Gastrocnemius medialis (tissue), 4 donors: ENCODE results near the gene GAA. TPM values are rescaled to one million over a fixed set of nuclear protein-coding genes. Genes with fewer than 3 reads are reported as not detected.

ENCODE experiments used
- ATAC-seq, 2 donors: fragments of 150-250 bp; one replicate each; pipeline ENCODE4 v1.9.1; 2016
- DNase-seq, 2 donors: peaks; one replicate each; pipeline ENCODE4 v3.0.0-alpha.2; 2019
- H3K27ac ChIP-seq, 4 donors: fragments of 200-600 bp; sonication (generic); 1 replicate in 1 of 4; 2 replicates in 3 of 4; pipeline ENCODE4 v1.5.1; 2016 to 2018; ENCODE audit warnings: mild to moderate bottlenecking in 2 of 4, moderate library complexity in 1 of 4
- H3K27me3 ChIP-seq, 3 donors: fragments of 200-600 bp; sonication (generic) in 2 of 3; 1 replicate in 1 of 3; 2 replicates in 2 of 3; pipeline versions ENCODE4 v1.5.1 to v1.6.0; 2016 to 2019; ENCODE audit warnings: mild to moderate bottlenecking in 1 of 3, moderate library complexity in 1 of 3
- H3K36me3 ChIP-seq, 2 donors: fragments of 200-600 bp; sonication (generic) in 1 of 2; one replicate each; pipeline ENCODE4 v1.5.1; 2017 to 2018
- H3K4me1 ChIP-seq, 2 donors: fragments of 200-600 bp; sonication (generic) in 1 of 2; one replicate each; pipeline ENCODE4 v1.5.1; 2016 to 2017; ENCODE audit warnings: mild to moderate bottlenecking in 2 of 2
- H3K4me3 ChIP-seq, 4 donors: fragments of 200-600 bp; sonication (generic) in 3 of 4; 1 replicate in 1 of 4; 2 replicates in 3 of 4; pipeline ENCODE4 v1.5.1; 2016 to 2019; ENCODE audit warnings: mild to moderate bottlenecking in 2 of 4
- H3K9me3 ChIP-seq, 3 donors: fragments of 200-600 bp; sonication (generic) in 2 of 3; 1 replicate in 1 of 3; 2 replicates in 2 of 3; pipeline ENCODE4 v1.5.1; 2016 to 2019
- CTCF ChIP-seq, 5 experiments: fragments of 450-650 bp in 3 of 5; fragments of 200-600 bp in 2 of 5; sonication (generic) in 2 of 5; IDR thresholded peaks in 4 of 5; conservative IDR thresholded peaks in 1 of 5; 1 replicate in 4 of 5; 2 replicates in 1 of 5; pipeline ENCODE4 v1.5.1; 2016 to 2019; ENCODE audit warnings: antibody characterized with exemption in 5 of 5, mild to moderate bottlenecking in 3 of 5, moderate library complexity in 3 of 5
- POLR2A ChIP-seq, 2 donors: fragments of 450-650 bp; IDR thresholded peaks; one replicate each; pipeline ENCODE4 v1.6.1; 2017; ENCODE audit warnings: antibody characterized with exemption in 2 of 2, mild to moderate bottlenecking in 2 of 2, moderate library complexity in 2 of 2
- in situ Hi-C, 4 donors: fragments of 200-750 bp; cut with MboI; loops; one replicate each; pipeline versions ENCODE4 v1.15.0 to v1.8.0; 2017; ENCODE audit warnings: low sequenced_read_pairs in 4 of 4
- intact Hi-C: fragments of 100-400 bp; cut with DNase I; formaldehyde crosslinking; loops from one replicate; pipeline ENCODE4 v1.15.1; 2023; ENCODE audit warnings: low total_unique reads
- total RNA-seq, 4 donors: library from RNA; depleted of rRNA; stranded (reverse); fragments of >200 nt; gene quantifications; one replicate each; pipeline versions ENCODE4 v1.1.0 to v1.2.3, GENCODE V29; 2016

Gene GAA
- total RNA-seq, 4 donors from 2014 or later: 39.2 to 72.3 (median 70.1) TPM

GRCh38 chr17:80124351-80124981 is 23.1 kb downstream of the GAA start:
- H3K36me3 ChIP-seq: no peaks in the 10 kb centered on the region
- DNase-seq (no peak), ATAC-seq (no peak)
- no peak for TF ChIP-seq POLR2A (IDR thresholded peaks at IDR 0.05)
- TF ChIP-seq CTCF (IDR thresholded peaks at IDR 0.05 in 4 of 5, conservative IDR thresholded peaks at IDR 0.05 in 1 of 5): no peak
- no peak overlapping the region for H3K27ac ChIP-seq
- no peak overlapping the region for H3K4me3 ChIP-seq
- no peaks in the 10 kb centered on the region for H3K27me3 ChIP-seq
- H3K4me1 ChIP-seq: no peaks in the 10 kb centered on the region
- intact Hi-C loops (loop anchor here (5.0 kb wide), 1 partner anchor 1102 kb away; the partner anchor contains the start of gene C1QTNF1), in situ Hi-C loops (no loop called here)
- no peaks in the 10 kb centered on the region for H3K9me3 ChIP-seq

- DNase-seq (no peak), ATAC-seq (no peak)
- Histone ChIP-seq H3K27me3 (no peaks in the 10 kb centered on the region), H3K36me3 (no peaks in the 10 kb centered on the region), H3K4me3 (no peak overlapping the region), H3K9me3 (no peaks in the 10 kb centered on the region), H3K4me1 (no peaks in the 10 kb centered on the region), H3K27ac (no peak overlapping the region)
- in situ Hi-C loops (no loop called here), intact Hi-C loops (no loop called here)
- no peak for TF ChIP-seq CTCF (IDR thresholded peaks at IDR 0.05 in 4 of 5, conservative IDR thresholded peaks at IDR 0.05 in 1 of 5)
Measured at GRCh38 chr17:80125656-80126448, 24.5 kb downstream of the GAA start.

- TF ChIP-seq POLR2A (IDR thresholded peaks at IDR 0.05): no peak
- TF ChIP-seq CTCF (IDR thresholded peaks at IDR 0.05 in 4 of 5, conservative IDR thresholded peaks at IDR 0.05 in 1 of 5): no peak
- DNase-seq (no peak), ATAC-seq (no peak)
- no peaks in the 10 kb centered on the region for H3K4me1 ChIP-seq
- intact Hi-C loops (no loop called here), in situ Hi-C loops (no loop called here)
- H3K27me3 ChIP-seq: no peaks in the 10 kb centered on the region
- H3K36me3 ChIP-seq: no peaks in the 10 kb centered on the region
- H3K9me3 ChIP-seq: no peaks in the 10 kb centered on the region
- H3K27ac ChIP-seq: no peak overlapping the region
- H3K4me3 ChIP-seq: no peak overlapping the region
Measured at GRCh38 chr17:80126449-80126715, 25.0 kb downstream of the GAA start.

GRCh38 chr17:80129006-80129565 is 27.7 kb downstream of the GAA start:
- intact Hi-C loops: no loop called here
- no peak for DNase-seq
- in situ Hi-C loops: no loop called here

More at GRCh38 chr17:80129006-80129565, 27.7 kb downstream of the GAA start:
- no peaks in the 10 kb centered on the region for H3K9me3 ChIP-seq
- no peak for TF ChIP-seq CTCF (IDR thresholded peaks at IDR 0.05 in 4 of 5, conservative IDR thresholded peaks at IDR 0.05 in 1 of 5)
- TF ChIP-seq POLR2A (IDR thresholded peaks at IDR 0.05): no peak
- H3K27ac ChIP-seq: no peak overlapping the region
- H3K36me3 ChIP-seq: peaks cover 0 to 15% of the 10 kb centered on the region in 2 donors
- no peak for ATAC-seq
- no peaks in the 10 kb centered on the region for H3K27me3 ChIP-seq
- no peaks in the 10 kb centered on the region for H3K4me1 ChIP-seq
- H3K4me3 ChIP-seq: no peak overlapping the region
